NCI-H748 treated with DMSO at 0.1 percent for 48 hours (cell line): ENCODE measurements around the gene S1PR1.
"Not testable (repeated sequence)": the region's sequence is repeated elsewhere in the genome, so short reads cannot be mapped to it uniquely, and the experiment has no call there.

ENCODE experiments used
- DNase-seq: peaks from one replicate; lab custom pipeline; 2025; lab: John Stamatoyannopoulos, UW

S1PR1 gene

GRCh38 chr1:101236516-101237228 lies at the start of gene S1PR1:
TSS of gene S1PR1 (plus strand) at chr1:101237019. CDS start at chr1:101238985, 1,966 bp downstream.
- DNase-seq, result peak; percentile 44

DNA sequence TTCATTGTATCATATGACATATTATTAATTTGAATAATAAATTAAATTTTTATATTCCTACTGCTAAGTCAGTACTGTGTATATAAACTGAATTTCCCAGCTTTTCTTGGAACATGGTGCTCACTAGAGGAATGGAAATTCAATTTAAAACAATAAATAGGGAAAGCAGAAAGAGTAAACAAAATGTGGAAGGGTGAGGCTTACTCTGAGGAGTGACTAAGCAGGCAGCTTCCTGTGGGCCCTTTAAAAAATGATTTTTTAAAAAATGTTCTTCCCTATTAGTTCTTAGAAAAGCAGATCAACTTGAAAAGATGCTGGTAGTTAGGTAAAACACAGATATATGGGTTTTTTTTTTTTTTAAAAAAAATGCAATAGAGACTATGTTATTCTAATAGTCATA lies 49.5 kb upstream of the S1PR1 start:
- no peak for DNase-seq

GRCh38 chr1:101188331-101188730 lies 48.5 kb upstream of the S1PR1 start:
- no peak for DNase-seq

- DNase-seq, result not testable (repeated sequence)
Measured at GRCh38 chr1:101188968-101189367, 47.9 kb upstream of the S1PR1 start.

DNA sequence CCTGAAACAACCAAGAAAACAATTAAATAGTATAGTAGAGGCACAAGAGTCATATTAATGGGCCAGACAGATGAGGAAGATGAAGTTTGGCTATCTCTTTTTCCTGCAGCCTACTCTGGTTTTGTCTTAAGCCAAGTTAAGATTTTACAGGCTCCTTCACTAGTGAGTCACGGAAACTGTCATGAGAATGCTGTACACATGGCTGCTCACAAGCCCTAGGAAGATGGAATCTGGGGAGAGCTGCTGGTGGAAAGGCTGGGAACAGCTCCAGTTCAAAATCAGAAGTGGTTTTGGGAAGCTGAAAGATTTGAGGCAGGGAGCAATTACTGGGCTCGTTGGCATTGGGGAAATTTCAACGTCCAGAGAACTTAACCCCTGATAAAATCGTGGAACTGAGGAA lies 46.4 kb upstream of the S1PR1 start:
- DNase-seq, result no peak

- DNase-seq, result no peak
Measured at GRCh38 chr1:101191049-101191448, 45.8 kb upstream of the S1PR1 start.

DNA sequence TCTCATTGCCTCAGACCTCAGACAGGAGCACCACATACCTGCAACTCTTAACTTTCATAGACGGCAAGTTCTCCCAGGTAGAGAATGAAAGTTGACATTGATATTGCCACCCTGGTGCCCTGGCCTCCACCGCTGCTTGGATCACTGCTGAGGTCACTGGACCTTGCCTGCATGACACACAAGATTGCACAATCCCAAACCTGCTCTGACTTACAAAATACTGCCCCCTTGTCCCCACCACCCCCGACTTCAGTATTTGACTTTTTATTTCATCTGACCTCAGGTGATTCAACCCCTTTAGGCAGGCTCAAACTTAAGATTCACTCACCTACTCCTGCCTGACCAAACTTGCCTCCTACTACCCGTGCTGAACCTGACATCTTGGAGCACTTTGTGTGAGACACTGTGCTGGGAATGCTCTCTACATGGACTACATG lies 43.1 kb upstream of the S1PR1 start:
- no peak for DNase-seq

DNA sequence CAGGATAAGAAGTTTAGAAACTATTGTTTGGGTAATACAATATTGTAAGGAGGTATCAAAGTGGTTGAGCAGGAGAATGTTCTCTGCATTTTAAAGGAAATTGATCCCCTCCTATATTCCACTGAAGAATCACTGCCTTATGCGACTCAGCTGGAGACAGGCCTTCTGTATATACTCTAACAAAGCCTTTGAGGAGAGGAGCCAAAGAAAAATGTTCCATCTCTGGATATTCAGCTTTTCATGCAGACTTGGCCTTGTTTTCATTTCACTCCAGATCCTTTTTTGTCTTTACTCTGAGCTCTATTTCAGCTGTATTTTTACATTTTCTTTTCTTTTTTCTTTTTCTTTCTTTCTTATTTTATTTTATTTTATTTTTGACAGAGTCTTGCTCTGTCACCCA lies 42.1 kb upstream of the S1PR1 start:
- no peak for DNase-seq

DNA sequence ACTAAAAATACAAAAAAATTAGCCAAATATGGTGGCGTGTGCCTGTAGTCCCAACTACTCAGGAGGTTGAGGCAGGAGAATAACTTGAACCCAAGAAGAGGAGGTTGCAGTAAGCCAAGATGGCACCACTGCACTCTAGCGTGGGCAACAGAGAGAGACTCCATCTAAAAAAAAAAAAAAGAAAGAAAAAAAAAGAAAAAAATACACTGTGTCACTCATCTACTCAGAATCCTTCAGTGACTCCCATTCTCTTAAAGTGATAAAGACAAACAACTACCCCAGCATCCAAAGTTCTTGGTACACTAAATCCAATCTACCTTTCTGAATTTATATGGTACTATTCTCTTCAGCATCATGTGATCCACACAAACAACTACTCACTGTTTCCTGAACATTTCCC lies 40.2 kb upstream of the S1PR1 start:
- no peak for DNase-seq

DNA sequence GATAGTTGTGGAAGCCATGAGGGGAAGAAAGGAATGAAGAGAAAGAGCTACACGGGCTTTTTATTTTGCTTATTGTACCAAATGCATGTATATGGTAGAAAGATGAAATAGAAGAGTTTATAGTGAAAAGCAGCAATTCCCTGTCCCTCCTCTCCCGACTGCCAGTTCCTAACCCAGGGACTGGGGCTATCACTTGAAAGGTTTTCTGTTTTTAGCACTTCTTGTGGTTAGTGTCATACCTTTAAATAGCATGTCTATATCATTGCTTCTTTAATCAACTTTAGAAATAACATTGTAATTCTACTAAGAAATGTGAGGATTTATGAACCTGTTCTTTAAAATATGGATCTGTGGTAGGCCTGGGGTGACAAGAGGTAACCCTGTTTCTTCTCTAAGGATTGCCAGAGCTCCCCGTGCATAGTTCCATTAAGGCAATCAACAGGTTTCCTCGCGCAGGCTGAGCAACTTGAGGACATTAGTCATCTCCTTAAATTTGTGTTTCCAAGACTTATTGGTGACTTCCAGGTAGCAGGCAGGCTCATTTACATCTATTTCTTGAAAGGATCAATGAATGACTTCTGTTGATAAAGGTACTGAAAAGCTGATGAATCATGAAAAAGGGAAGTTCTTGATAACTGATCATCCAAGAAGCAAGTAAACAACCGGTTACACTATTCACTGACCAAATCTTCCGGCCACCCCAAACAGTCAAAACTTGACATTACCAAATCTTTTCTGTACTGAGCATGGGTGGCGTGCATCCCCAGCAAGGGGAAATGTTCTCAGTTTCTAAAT lies 37.8 kb upstream of the S1PR1 start:
- no peak for DNase-seq

DNA sequence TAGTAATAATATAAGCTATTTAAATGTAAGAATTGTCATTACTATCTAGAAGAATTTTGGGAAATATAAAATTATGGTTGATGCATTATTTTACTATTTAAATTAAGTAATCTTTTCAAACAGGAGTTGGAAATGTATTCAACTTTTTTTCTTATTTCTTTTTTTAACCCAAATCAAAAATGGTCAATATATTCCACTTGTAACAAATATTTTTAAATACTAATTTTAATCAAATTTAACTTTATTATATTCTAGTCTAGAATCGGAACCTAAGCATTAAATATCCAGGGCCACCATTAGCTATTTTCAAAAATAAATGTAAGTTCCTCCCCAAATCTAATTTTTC lies 37.2 kb upstream of the S1PR1 start:
- no peak for DNase-seq

DNA sequence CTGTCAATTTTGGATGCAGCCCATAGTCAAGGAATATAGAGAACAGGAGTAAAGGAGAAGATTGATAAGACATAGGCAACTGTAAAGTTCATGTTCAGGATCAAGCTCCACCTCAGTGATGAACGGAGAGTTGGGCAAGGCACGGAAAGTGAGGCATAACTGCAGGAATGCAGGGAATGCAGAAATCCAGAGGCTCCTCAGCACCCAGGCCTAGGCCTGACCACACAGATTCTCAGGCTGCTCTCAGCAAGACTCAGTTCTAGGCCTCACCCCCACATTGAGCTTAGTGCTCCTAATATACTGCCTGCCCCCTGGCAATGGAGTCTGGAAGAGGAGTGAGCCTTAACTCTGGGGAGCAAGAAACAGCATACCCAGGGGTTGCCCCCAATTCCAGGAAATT lies 36.3 kb upstream of the S1PR1 start:
- DNase-seq, result no peak

DNA sequence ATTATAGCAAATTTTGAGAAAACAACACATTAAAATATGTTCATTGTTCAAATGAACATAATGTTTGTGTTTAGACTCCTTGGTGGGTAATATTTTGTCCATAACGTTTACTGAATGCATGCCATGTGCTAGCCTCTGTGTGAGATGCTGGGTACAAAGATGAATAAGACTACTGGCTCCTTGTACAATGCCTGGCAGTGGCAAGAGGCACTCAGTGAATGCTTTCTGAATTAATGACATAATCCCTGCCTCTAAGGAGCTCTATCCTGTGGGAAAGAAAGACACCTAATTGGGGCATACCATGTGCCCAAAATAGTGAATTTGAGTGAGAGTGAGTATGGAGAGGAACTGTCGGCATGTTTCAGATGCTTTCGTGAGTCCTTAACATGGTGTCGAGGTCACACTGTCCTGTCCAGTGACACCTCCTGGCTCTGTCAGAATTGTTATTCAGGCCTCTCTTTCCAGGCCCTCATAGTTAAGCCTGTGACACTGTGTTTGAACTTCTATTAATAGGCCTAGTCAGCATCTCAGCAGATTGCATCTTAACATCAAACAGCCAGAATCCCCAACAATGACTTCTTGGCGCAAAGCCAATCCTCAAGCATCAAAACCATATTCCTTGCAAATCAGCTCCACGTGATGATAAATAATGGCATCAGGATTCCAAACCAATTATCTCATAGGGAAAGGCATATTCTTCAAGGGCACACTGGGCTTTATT lies 32.8 kb upstream of the S1PR1 start:
- DNase-seq, result peak; percentile 82

DNA sequence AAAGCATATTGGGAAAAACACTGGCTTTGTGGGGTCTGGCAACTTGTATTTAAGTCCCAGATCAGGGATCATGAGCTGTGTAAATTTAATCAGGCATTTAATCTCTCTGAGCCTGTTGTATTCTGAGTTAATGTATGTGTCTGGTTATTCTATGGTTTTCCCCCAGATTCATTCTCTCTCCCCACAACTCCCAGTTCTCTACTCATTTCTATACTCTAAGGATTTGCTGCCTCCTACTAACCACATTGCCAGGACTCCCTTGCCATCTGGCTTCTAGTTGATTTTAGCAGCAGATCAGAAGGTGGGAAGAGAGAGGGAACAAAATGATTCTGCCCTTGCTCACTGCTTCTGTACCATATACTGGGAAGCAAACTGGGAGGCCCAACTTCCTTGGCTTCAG lies 31.4 kb upstream of the S1PR1 start:
- no peak for DNase-seq

DNA sequence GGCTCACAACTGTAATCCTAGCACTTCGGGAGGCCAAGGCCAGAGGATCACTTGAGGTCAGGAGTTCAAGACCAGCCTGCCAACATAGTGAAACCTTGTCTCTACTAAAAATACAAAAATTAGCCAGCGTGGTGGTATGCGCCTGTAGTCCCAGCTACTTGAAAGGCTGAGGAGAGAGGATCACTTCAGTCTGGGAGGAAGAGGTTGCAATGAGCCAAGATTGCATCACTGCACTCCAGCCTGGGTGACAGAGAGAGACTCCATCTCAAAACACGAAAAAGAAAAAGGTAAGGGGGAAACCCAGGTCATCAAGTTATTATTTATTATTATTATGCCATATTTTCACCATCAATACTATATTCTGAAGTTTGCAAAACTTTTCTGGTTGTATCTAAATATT lies 30.7 kb upstream of the S1PR1 start:
- DNase-seq, result not testable (repeated sequence)

DNA sequence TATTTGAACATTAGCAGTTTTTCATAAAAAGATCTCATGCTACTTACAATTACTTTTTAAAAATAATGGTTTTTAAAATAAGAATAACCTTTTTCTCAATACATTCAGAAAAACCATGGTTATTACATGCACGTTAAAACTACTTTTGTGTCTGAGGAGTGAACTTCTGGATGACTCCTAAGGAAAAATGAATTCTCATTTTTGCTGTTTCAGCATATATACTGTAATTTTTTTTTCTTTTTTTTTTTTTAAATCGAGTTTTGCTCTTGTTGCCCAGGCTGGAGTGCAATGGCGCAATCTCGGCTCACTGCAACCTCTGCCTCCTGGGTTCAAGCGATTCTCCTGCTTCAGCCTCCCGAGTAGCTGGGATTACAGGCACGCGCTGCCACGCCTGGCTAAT lies 29.5 kb upstream of the S1PR1 start:
- DNase-seq, result not testable (repeated sequence)

GRCh38 chr1:101207891-101208290 lies 28.9 kb upstream of the S1PR1 start:
- DNase-seq, result no peak

DNA sequence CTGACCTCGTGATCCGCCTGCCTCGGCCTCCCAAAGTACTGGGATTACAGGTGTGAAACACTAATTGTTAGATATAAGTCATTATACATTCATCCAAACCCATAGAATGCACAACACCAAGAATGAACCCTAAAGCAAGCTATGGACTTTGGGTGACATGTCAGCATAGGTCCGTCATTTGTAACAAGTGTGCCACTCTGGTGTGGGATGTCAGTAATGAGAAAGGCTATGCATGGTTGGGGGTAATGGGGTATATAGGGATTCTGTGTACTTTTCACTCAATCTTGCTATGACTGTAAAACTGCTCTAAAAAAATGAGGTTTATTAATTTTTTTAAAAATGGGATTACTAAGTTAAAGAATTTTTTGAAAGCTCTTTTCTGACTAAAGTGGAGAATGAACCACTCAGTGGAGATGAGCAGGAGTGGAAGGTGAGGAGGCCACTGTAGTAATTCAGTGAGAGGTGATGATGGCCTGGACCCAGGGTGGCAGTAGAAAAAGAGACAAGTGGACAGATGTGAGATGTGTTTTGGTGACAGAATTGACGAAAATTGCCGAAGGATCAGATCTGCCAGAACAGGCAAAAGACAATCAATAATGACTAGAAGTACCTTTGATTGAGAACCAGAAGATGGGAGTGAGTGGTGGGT lies 21.3 kb upstream of the S1PR1 start:
- no peak for DNase-seq

GRCh38 chr1:101216623-101217022 lies 20.2 kb upstream of the S1PR1 start:
- DNase-seq, result peak; percentile 85

DNA sequence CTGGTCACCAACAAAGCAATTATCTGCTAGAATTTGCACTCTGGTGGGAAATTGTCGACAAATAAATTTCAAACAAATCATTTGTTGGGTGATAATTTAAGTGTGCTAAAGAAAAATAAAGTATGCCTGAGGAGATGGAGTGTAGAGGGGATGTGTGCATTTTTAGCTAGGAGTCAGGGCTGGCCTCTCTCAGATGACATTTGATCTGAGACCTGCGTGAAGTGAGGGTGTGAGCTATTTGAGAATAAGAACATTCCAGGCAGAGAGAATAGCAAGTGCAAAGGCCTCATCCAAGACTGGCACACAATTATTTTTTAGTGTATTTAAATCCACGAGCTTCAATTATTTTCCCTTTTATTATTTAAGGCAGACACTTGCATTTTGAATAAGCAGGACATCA lies 19.7 kb upstream of the S1PR1 start:
- peak; percentile 24 for DNase-seq

DNA sequence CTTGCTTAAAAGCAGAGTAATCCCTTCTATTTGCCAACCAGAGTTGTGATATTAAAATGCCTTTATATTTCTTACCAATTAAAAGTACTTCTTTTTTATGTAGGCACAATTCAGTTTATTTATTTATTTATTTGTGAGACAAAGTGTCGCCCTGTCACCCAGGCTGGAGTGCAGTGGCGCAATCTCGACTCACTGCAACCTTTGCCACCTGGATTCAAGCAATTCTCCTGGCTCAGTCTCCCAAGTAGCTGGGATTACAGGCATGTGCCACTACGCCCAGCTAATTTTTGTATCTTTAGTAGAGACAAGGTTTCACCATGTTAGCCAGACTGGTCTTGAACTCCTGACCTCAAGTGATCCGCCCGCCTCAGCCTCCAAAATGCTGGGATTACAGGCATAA lies 17.9 kb upstream of the S1PR1 start:
- DNase-seq, result not testable (repeated sequence)
